ENCODE measurements around the gene UNC13C.

UNC13C gene

GRCh38 chr15:54017959-54018358 lies 39.7 kb downstream of the UNC13C start:
- DNase-seq (ENCODE audit: low read depth in 3 of 3), result no peak

GRCh38 chr15:54026258-54026657 lies 48.0 kb downstream of the UNC13C start:
- DNase-seq (ENCODE audit: low read depth in 3 of 3), result no peak

GRCh38 chr15:54026891-54027290 lies 48.6 kb downstream of the UNC13C start:
- no peak for DNase-seq (ENCODE audit: low read depth in 3 of 3)

- DNase-seq (ENCODE audit: low read depth in 3 of 3), result no peak
Measured at GRCh38 chr15:54029081-54029480, 50.8 kb downstream of the UNC13C start.

- DNase-seq (ENCODE audit: low read depth in 3 of 3), result no peak
Measured at GRCh38 chr15:54032066-54032465, 53.8 kb downstream of the UNC13C start.

GRCh38 chr15:54033356-54033860 lies 55.2 kb downstream of the UNC13C start:
- no peak for DNase-seq (ENCODE audit: low read depth in 3 of 3)

- DNase-seq (ENCODE audit: low read depth in 3 of 3), result no peak
Measured at GRCh38 chr15:54033869-54034458, 55.7 kb downstream of the UNC13C start.

GRCh38 chr15:54035616-54036015 lies 57.4 kb downstream of the UNC13C start:
- no peak for DNase-seq (ENCODE audit: low read depth in 3 of 3)

GRCh38 chr15:54045397-54045796 lies 67.2 kb downstream of the UNC13C start:
- no peak for DNase-seq (ENCODE audit: low read depth in 3 of 3)

GRCh38 chr15:54046093-54046492 lies 67.9 kb downstream of the UNC13C start:
- no peak for DNase-seq (ENCODE audit: low read depth in 3 of 3)

GRCh38 chr15:54064365-54064764 lies 86.1 kb downstream of the UNC13C start:
- DNase-seq (ENCODE audit: low read depth in 3 of 3), result no peak

- DNase-seq (ENCODE audit: low read depth in 3 of 3), result no peak
Measured at GRCh38 chr15:54066403-54066802, 88.2 kb downstream of the UNC13C start.

- DNase-seq (ENCODE audit: low read depth in 3 of 3), result no peak
Measured at GRCh38 chr15:54082836-54083492, 104.7 kb downstream of the UNC13C start.

- DNase-seq (ENCODE audit: low read depth in 3 of 3), result no peak
Measured at GRCh38 chr15:54083501-54083900, 105.3 kb downstream of the UNC13C start.

- no peak for DNase-seq (ENCODE audit: low read depth in 3 of 3)
Measured at GRCh38 chr15:54083991-54084390, 105.8 kb downstream of the UNC13C start.

GRCh38 chr15:54088837-54089236 lies 110.6 kb downstream of the UNC13C start:
- DNase-seq (ENCODE audit: low read depth in 3 of 3), result no peak

- DNase-seq (ENCODE audit: low read depth in 3 of 3), result no peak
Measured at GRCh38 chr15:54089776-54090175, 111.5 kb downstream of the UNC13C start.

GRCh38 chr15:54091651-54092050 lies 113.4 kb downstream of the UNC13C start:
- DNase-seq (ENCODE audit: low read depth in 3 of 3), result no peak

- DNase-seq (ENCODE audit: low read depth in 3 of 3), result no peak
Measured at GRCh38 chr15:54094661-54095060, 116.4 kb downstream of the UNC13C start.

- DNase-seq (ENCODE audit: low read depth in 3 of 3), result no peak
Measured at GRCh38 chr15:54097019-54097418, 118.8 kb downstream of the UNC13C start.

- no peak for DNase-seq (ENCODE audit: low read depth in 3 of 3)
Measured at GRCh38 chr15:54099010-54099409, 120.8 kb downstream of the UNC13C start.

GRCh38 chr15:54101664-54102270 lies 123.5 kb downstream of the UNC13C start:
- no peak for DNase-seq (ENCODE audit: low read depth in 3 of 3)

- no peak for DNase-seq (ENCODE audit: low read depth in 3 of 3)
Measured at GRCh38 chr15:54102704-54103103, 124.5 kb downstream of the UNC13C start.

Measured in stimulated activated CD4-positive, alpha-beta T cell treated with anti-CD3 and anti-CD28 coated beads, TNF-alpha, amount 100 ng/mL, for 24 hours (primary cell).